Upper lobe of left lung (tissue), 4 donors: ENCODE results near the gene RGS9.

ENCODE experiments used
- CTCF ChIP-seq, 6 experiments: fragments of 450-650 bp in 4 of 6; fragments of 200-600 bp in 2 of 6; sonication (generic) in 2 of 6; IDR thresholded peaks; one replicate each; pipeline ENCODE4 v1.5.1; 2016 to 2019; ENCODE audit warnings: antibody characterized with exemption in 6 of 6
- EP300 ChIP-seq, 4 donors: sonication (generic); formaldehyde crosslinking; IDR thresholded peaks; one replicate each; pipeline ENCODE4 v1.5.1; 2017; ENCODE audit warnings: antibody characterized with exemption in 4 of 4, control low read depth in 2 of 4
- POLR2A ChIP-seq, 4 donors: fragments of 450-650 bp; IDR thresholded peaks; one replicate each; pipeline ENCODE4 v1.5.1; 2016 to 2017; ENCODE audit warnings: antibody characterized with exemption in 4 of 4, mild to moderate bottlenecking in 2 of 4
- POLR2AphosphoS5 ChIP-seq, 2 donors: sonication (generic); formaldehyde crosslinking; IDR thresholded peaks; one replicate each; pipeline ENCODE4 v1.5.1; 2017; ENCODE audit warnings: antibody characterized with exemption in 2 of 2

- TF ChIP-seq POLR2AphosphoS5 (IDR thresholded peaks at IDR 0.05) (no peak), CTCF (IDR thresholded peaks at IDR 0.05) (no peak), POLR2A (IDR thresholded peaks at IDR 0.05) (no peak), EP300 (IDR thresholded peaks at IDR 0.05) (no peak)
These were observed 89.1 kb downstream of the RGS9 start for GRCh38 chr17:65226227-65226626.
